Endodermal cell (in vitro differentiated cells): ENCODE data around the gene EN1. TPM values are rescaled to one million over a fixed set of nuclear protein-coding genes. Genes with fewer than 3 reads are reported as not detected.

ENCODE experiments used
- DNase-seq: peaks from one replicate; pipeline ENCODE4 v3.0.0-alpha.2; 2017
- H3K27ac ChIP-seq: 2 replicates; pipeline ENCODE4 v1.5.1; 2013; ENCODE audit warnings: mild to moderate bottlenecking, low read depth, low read length, moderate library complexity
- H3K27me3 ChIP-seq: 2 replicates; pipeline ENCODE4 v1.6.1; 2013; ENCODE audit warnings: mild to moderate bottlenecking, low read length, moderate library complexity; ENCODE audit not compliant: insufficient read depth, control insufficient read depth, poor library complexity, severe bottlenecking
- H3K36me3 ChIP-seq: 2 replicates; pipeline ENCODE4 v1.7.0; 2013; ENCODE audit warnings: mild to moderate bottlenecking, low read length, moderate library complexity; ENCODE audit not compliant: control insufficient read depth, insufficient read depth
- H3K4me1 ChIP-seq: one replicate; pipeline ENCODE4 v1.7.0; 2013; ENCODE audit warnings: low read length; ENCODE audit not compliant: control insufficient read depth, insufficient read depth
- H3K4me3 ChIP-seq: 2 replicates; pipeline ENCODE4 v1.5.1; 2013; ENCODE audit warnings: mild to moderate bottlenecking, low read length, moderate library complexity
- H3K9ac ChIP-seq: 2 replicates; pipeline ENCODE4 v1.6.1; 2013; ENCODE audit warnings: mild to moderate bottlenecking, low read length, moderate library complexity; ENCODE audit not compliant: poor library complexity, severe bottlenecking; ENCODE audit errors: extremely low read depth
- H3K9me3 ChIP-seq: 2 replicates; pipeline ENCODE4 v1.6.1; 2013; ENCODE audit warnings: mild to moderate bottlenecking, low read length, moderate library complexity; ENCODE audit not compliant: control insufficient read depth
- H3K27ac Mint-ChIP-seq: 2 replicates; pipeline ENCODE4 v1.8.0; 2020; ENCODE audit warnings: mixed read lengths
- H3K27me3 Mint-ChIP-seq: 2 replicates; pipeline ENCODE4 v1.8.0; 2021; ENCODE audit warnings: mild to moderate bottlenecking, mixed read lengths; ENCODE audit not compliant: insufficient read depth
- H3K36me3 Mint-ChIP-seq: 2 replicates; pipeline ENCODE4 v1.8.0; 2020; ENCODE audit warnings: low read depth, mixed read lengths
- H3K4me1 Mint-ChIP-seq: 2 replicates; pipeline ENCODE4 v1.8.0; 2020; ENCODE audit warnings: mixed read lengths
- H3K4me3 Mint-ChIP-seq: 2 replicates; pipeline ENCODE4 v1.8.0; 2020; ENCODE audit warnings: mild to moderate bottlenecking, moderate library complexity, mixed read lengths
- H3K9me3 Mint-ChIP-seq: 2 replicates; pipeline ENCODE4 v1.8.0; 2020; ENCODE audit warnings: mild to moderate bottlenecking, mixed read lengths
- CTCF ChIP-seq: fragments of 200-600 bp; sonication (generic); conservative IDR thresholded peaks from 2 replicates; pipeline ENCODE4 v1.5.0; 2021; ENCODE audit warnings: antibody characterized with exemption, mild to moderate bottlenecking
- WGBS, 2 experiments: methylation state at CpG; one replicate each; pipeline versions ENCODE4 v1.1.5 to v1.1.7; 2013; ENCODE audit warnings: missing lambda C conversion rate in 2 of 2, mixed read lengths in 1 of 2; ENCODE audit not compliant: insufficient coverage in 1 of 2, insufficient read length in 1 of 2; 5-methylcytosine and 5-hydroxymethylcytosine counted together
- total RNA-seq, 2 donors: library from RNA; stranded (reverse); fragmentation: NEBNext Ultra II Directional in 1 of 2; extraction: Animal tissue kit (Norgen Biotek cat#: 25700) in 1 of 2; gene quantifications; 2 replicates in 1 of 2; 3 replicates in 1 of 2; pipeline ENCODE4 v1.2.1, GENCODE V29; 2021

EN1 gene
- total RNA-seq, 2 donors from 2014 or later, result not detected

GRCh38 chr2:118807668-118808428, 39.6 kb downstream of the EN1 start:
- H3K36me3 ChIP-seq, result no peaks in the 10 kb centered on the region
- peaks cover 7% of the 10 kb centered on the region for H3K4me1 ChIP-seq
- H3K27ac ChIP-seq, result no peak overlapping the region
- no peaks in the 10 kb centered on the region for H3K9me3 Mint-ChIP-seq
- H3K27ac Mint-ChIP-seq, result no peak overlapping the region
- H3K27me3 ChIP-seq, result peaks cover 13% of the 10 kb centered on the region
- no peak overlapping the region for H3K4me3 ChIP-seq
- peaks cover 56% of the 10 kb centered on the region for H3K27me3 Mint-ChIP-seq
- peak overlapping the region; percentile 47 for H3K4me3 Mint-ChIP-seq
- H3K36me3 Mint-ChIP-seq, result no peaks in the 10 kb centered on the region
- DNase-seq, result peak; percentile 57
- WGBS, 2 experiments, result 29 to 33% methylated on average over 7 to 10 of the region's 13 CpGs
- H3K9ac ChIP-seq, result no peak overlapping the region
- H3K4me1 Mint-ChIP-seq, result peaks cover 28% of the 10 kb centered on the region
- no peaks in the 10 kb centered on the region for H3K9me3 ChIP-seq
- no peak for TF ChIP-seq CTCF

DNA sequence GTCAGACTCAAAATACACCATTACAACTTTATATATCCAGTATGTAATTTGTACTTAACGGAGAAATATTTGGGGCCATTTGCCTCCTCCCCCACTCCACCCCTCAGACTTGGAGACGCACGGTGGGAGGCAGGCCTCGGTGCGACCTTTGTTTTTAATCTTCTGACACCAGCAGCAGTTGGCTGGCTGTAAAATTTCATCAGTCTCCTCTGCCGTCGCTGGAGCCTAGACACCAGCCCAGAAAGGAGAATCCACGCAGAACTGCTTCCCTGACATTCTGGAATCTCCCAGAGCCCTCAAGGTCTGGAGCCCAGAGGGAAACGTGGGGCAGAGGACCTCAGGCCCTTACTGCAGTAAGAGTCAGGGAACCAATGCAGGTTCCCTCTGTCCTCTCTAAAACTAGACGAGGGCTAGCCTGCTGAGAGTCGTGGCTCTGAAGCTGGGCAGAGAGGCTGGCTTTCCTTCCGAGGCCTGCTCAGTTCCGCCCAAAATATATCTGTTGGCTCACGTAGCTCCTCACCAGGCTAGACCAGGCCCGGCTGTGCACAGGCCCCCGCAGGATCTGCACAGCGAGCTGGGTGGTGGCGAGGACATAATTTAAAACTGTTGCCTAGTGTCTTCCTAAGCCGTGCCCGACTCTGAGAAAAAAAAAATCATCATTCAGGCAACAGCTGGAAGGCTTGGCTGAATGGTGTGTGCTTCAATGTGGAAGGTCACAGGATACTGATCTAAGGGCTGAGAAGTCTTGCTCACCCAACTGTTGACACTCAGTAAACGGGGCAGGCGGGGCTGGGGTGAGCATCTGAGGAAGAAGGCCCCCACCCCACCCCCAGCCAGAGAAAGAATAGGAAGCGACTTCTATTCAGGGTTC, 40.4 kb downstream of the EN1 start:
- Histone ChIP-seq H3K27me3 (peaks cover 13% of the 10 kb centered on the region), H3K4me1 (peaks cover 7% of the 10 kb centered on the region), H3K36me3 (no peaks in the 10 kb centered on the region), H3K9me3 (no peaks in the 10 kb centered on the region), H3K4me3 (no peak overlapping the region), H3K9ac (no peak overlapping the region), H3K27ac (peak overlapping the region; percentile 69)
- 9 to 42% methylated on average over 4 to 22 of the region's 23 CpGs for WGBS, 2 experiments
- DNase-seq, result peak; percentile 67
- Mint-ChIP-seq H3K27ac (no peak overlapping the region), H3K27me3 (peaks cover 50% of the 10 kb centered on the region), H3K36me3 (no peaks in the 10 kb centered on the region), H3K4me3 (no peak overlapping the region), H3K9me3 (no peaks in the 10 kb centered on the region), H3K4me1 (peaks cover 24% of the 10 kb centered on the region)
- no peak for TF ChIP-seq CTCF

DNA sequence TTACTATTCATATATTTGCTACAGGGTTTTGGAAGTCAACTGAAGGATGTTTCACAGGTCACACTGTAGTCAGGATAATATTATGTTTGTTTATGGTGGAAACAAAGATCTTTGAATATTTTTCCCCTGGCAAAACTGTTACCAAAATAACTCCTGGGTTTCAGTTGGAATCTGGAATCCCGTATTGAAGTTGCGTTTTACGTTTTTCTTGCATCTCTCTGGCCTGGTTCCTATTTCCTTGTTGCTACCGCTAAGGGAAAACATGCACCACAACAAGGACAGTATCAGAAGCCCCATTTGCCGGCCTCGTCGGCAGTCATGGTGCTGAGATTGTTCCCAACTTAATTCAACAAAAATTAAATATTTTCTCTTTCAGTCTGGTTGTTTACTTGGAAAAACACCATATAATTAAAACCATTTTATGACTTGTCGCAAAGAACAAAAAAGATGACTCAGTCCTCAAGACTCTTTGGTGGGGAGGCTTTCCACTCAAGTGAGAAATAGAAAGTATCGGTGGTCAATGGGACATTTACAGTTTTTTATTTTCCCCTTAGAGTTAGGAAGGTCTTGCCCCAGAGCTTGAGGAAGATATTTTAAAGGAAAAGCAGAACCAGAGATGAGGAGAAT, 42.3 kb downstream of the EN1 start:
- Mint-ChIP-seq H3K9me3 (no peaks in the 10 kb centered on the region), H3K4me3 (no peak overlapping the region), H3K27me3 (peaks cover 42% of the 10 kb centered on the region), H3K36me3 (no peaks in the 10 kb centered on the region), H3K4me1 (peaks cover 24% of the 10 kb centered on the region), H3K27ac (no peak overlapping the region)
- peaks cover 16% of the 10 kb centered on the region for H3K27me3 ChIP-seq
- H3K4me3 ChIP-seq, result no peak overlapping the region
- H3K27ac ChIP-seq, result no peak overlapping the region
- TF ChIP-seq CTCF, result no peak
- WGBS, 2 experiments, result 87 to 92% methylated on average over 5 to 9 of the region's 9 CpGs
- no peaks in the 10 kb centered on the region for H3K9me3 ChIP-seq
- peaks cover 7% of the 10 kb centered on the region for H3K4me1 ChIP-seq
- no peaks in the 10 kb centered on the region for H3K36me3 ChIP-seq
- H3K9ac ChIP-seq, result no peak overlapping the region
- no peak for DNase-seq
